Body of pancreas (tissue), 4 donors: ENCODE results near the gene MSL2.

Source experiments
- POLR2A ChIP-seq, 3 donors: fragments of 450-650 bp; IDR thresholded peaks; one replicate each; pipeline ENCODE4 v1.6.1; 2016; ENCODE audit warnings: antibody characterized with exemption in 3 of 3, mild to moderate bottlenecking in 2 of 3
- TF ChIP-seq, protein P1 (sequence below), 7 experiments: fragments of 450-650 bp in 4 of 7; fragments of 200-600 bp in 3 of 7; sonication (generic) in 3 of 7; IDR thresholded peaks; one replicate each; pipeline ENCODE4 v1.5.1; 2016 to 2019; ENCODE audit warnings: antibody characterized with exemption in 7 of 7

DNA sequence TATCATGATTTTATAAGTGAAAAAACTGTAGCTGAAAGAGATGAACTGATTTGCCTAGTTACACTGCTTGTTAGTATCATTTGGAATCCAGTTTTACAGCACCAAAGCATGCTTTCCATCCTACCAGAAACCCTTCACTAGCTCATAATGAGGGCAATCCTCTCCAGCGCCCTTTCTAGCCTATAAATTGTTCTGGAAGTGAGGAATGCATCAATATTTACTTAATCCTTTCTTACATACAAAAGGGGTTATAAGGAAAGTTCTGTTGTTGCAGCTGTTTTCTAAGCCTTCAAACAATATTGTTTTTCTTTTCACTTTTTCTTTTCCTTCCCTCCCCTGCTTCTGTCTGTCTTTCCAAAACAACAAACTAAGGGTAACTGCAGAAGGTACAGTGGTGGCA, 43.0 kb upstream of the MSL2 start:
- TF ChIP-seq, protein P1, sequence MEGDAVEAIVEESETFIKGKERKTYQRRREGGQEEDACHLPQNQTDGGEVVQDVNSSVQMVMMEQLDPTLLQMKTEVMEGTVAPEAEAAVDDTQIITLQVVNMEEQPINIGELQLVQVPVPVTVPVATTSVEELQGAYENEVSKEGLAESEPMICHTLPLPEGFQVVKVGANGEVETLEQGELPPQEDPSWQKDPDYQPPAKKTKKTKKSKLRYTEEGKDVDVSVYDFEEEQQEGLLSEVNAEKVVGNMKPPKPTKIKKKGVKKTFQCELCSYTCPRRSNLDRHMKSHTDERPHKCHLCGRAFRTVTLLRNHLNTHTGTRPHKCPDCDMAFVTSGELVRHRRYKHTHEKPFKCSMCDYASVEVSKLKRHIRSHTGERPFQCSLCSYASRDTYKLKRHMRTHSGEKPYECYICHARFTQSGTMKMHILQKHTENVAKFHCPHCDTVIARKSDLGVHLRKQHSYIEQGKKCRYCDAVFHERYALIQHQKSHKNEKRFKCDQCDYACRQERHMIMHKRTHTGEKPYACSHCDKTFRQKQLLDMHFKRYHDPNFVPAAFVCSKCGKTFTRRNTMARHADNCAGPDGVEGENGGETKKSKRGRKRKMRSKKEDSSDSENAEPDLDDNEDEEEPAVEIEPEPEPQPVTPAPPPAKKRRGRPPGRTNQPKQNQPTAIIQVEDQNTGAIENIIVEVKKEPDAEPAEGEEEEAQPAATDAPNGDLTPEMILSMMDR (IDR thresholded peaks at IDR 0.05) = no peak
- TF ChIP-seq POLR2A (IDR thresholded peaks at IDR 0.05) = no peak
